Pancreas (tissue), 10 donors: Measurements from ENCODE around the gene TET2. TPM values are rescaled to one million over a fixed set of nuclear protein-coding genes. Genes with fewer than 3 reads are reported as not detected.

ENCODE experiments used
- ATAC-seq, 4 donors: fragments of 200-7000 bp; cut with Tn5 transposase; one replicate each; pipeline versions ENCODE4 v1.8.0 to v1.9.1; 2020; ENCODE audit warnings: mild to moderate bottlenecking in 4 of 4, moderate library complexity in 4 of 4
- DNase-seq, 6 donors: peaks; one replicate each; pipeline ENCODE4 v3.0.0-alpha.2; 2020
- FAIRE-seq: peaks from 2 replicates; lab custom pipeline; 2012; peaks lifted over from hg19 to GRCh38; lab: Jason Lieb, UNC
- H3K27ac ChIP-seq, 4 donors: fragments of 200-600 bp; sonication (generic); 1 replicate in 3 of 4; 2 replicates in 1 of 4; pipeline versions ENCODE4 v1.5.0 to v1.8.0; 2020
- H3K27me3 ChIP-seq, 4 donors: fragments of 200-600 bp; one replicate each; pipeline ENCODE4 v1.8.0; 2021
- H3K36me3 ChIP-seq, 3 donors: fragments of 200-600 bp; sonication (generic) in 1 of 3; one replicate each; pipeline versions ENCODE4 v1.5.0 to v1.8.0; 2020 to 2021
- H3K4me1 ChIP-seq, 3 donors: fragments of 200-600 bp; one replicate each; pipeline ENCODE4 v1.8.0; 2021
- H3K4me3 ChIP-seq, 4 donors: fragments of 200-600 bp; sonication (generic) in 2 of 4; one replicate each; pipeline versions ENCODE4 v1.5.0 to v1.8.0; 2020 to 2021
- H3K9me3 ChIP-seq, 4 donors: fragments of 200-600 bp; one replicate each; pipeline ENCODE4 v1.8.0; 2021
- CTCF ChIP-seq, 4 donors: fragments of 200-600 bp; sonication (generic) in 3 of 4; IDR thresholded peaks; one replicate each; pipeline versions ENCODE4 v1.5.0 to v1.8.0; 2021; ENCODE audit warnings: antibody characterized with exemption in 4 of 4
- WGBS, 2 donors: extraction: QIAGEN DNeasy Blood & Tissue Kit; methylation state at CpG; one replicate each; pipeline ENCODE4 v1.1.7; 2013; 5-methylcytosine and 5-hydroxymethylcytosine counted together
- intact Hi-C, 3 donors: fragments of 100-400 bp; cut with DNase I; formaldehyde crosslinking; loops; one replicate each; pipeline versions ENCODE4 v1.11.1 to v1.14.2; 2022
- polyA plus RNA-seq, 2 donors: library from polyadenylated mRNA; stranded (reverse); fragments of 200-250 nt; gene quantifications; one replicate each; pipeline ENCODE4 v1.2.3, GENCODE V29; 2013
- total RNA-seq, 6 donors: library from RNA; stranded (reverse); fragmentation: NEBNext Ultra II Directional in 4 of 6; extraction: Animal tissue kit (Norgen Biotek cat#: 25700) in 4 of 6; gene quantifications; one replicate each; pipeline versions ENCODE4 v1.2.1 to v1.2.4, GENCODE V29; 2021 to 2023
- donor health status: healthy with polysubstance abuse.
- donor health status: DM: no; HTN: no; CAD: no; lungs with moderate emphysema.
- donor health status: DM: no; HTN: no; CAD: no.
- donor health status: control.
- donor health status: control.
- donor health status: Bipolar disorder and iron deficiency.
- donor health status: DM: yes; HTN: yes; CAD: no.
- donor health status: DM: no; HTN: no; CAD: no.
- donor health status: DM: no; HTN: no; CAD: no.
- donor health status: DM: yes; HTN: yes; CAD: no.

The TET2 gene
- total and polyA plus RNA-seq, 8 donors: 2.5 to 16.5 (median 7.4) TPM

GRCh38 chr4:105230287-105230686 is 83.6 kb downstream of the TET2 start:
- no peak overlapping the region for H3K27ac ChIP-seq
- no peak overlapping the region for H3K4me3 ChIP-seq
- no peak for ATAC-seq
- H3K27me3 ChIP-seq: no peaks in the 10 kb centered on the region
- H3K9me3 ChIP-seq: no peaks in the 10 kb centered on the region
- no peak for FAIRE-seq
- TF ChIP-seq CTCF (IDR thresholded peaks at IDR 0.05): no peak
- intact Hi-C loops: no loop called here
- DNase-seq: no peak
- H3K4me1 ChIP-seq: peaks cover 0 to 5% (median 3%) of the 10 kb centered on the region in 3 donors
- WGBS, 2 donors: 90 to 100% methylated on average over 1 of the region's 1 CpG
- peaks cover 0 to 3% (median 0%) of the 10 kb centered on the region in 3 donors for H3K36me3 ChIP-seq

GRCh38 chr4:105232374-105232773 is 85.7 kb downstream of the TET2 start:
- TF ChIP-seq CTCF (IDR thresholded peaks at IDR 0.05): no peak
- Histone ChIP-seq H3K4me1 (peaks cover 0 to 5% (median 1%) of the 10 kb centered on the region in 3 donors), H3K27ac (no peak overlapping the region), H3K36me3 (peaks cover 0 to 12% (median 0%) of the 10 kb centered on the region in 3 donors), H3K27me3 (no peaks in the 10 kb centered on the region), H3K4me3 (no peak overlapping the region), H3K9me3 (no peaks in the 10 kb centered on the region)
- ATAC-seq (no peak), DNase-seq (no peak), FAIRE-seq (no peak)
- 93 to 95% methylated on average over 4 of the region's 4 CpGs for WGBS, 2 donors
- intact Hi-C loops: no loop called here

- ATAC-seq (no peak), FAIRE-seq (no peak), DNase-seq (no peak)
- no peak for TF ChIP-seq CTCF (IDR thresholded peaks at IDR 0.05)
- no peaks in the 10 kb centered on the region for H3K9me3 ChIP-seq
- WGBS, 2 donors: 95% methylated on average over 4 of the region's 4 CpGs
- H3K36me3 ChIP-seq: peaks cover 0 to 12% (median 0%) of the 10 kb centered on the region in 3 donors
- H3K4me1 ChIP-seq: peaks cover 0 to 5% (median 0%) of the 10 kb centered on the region in 3 donors
- H3K27me3 ChIP-seq: no peaks in the 10 kb centered on the region
- H3K27ac ChIP-seq: no peak overlapping the region
- H3K4me3 ChIP-seq: no peak overlapping the region
- intact Hi-C loops: no loop called here
These were observed 87.9 kb downstream of the TET2 start for GRCh38 chr4:105234582-105234981.

- no peaks in the 10 kb centered on the region for H3K9me3 ChIP-seq
- 87 to 89% methylated on average over 4 of the region's 4 CpGs for WGBS, 2 donors
- no peak for TF ChIP-seq CTCF (IDR thresholded peaks at IDR 0.05)
- no peaks in the 10 kb centered on the region for H3K27me3 ChIP-seq
- H3K27ac ChIP-seq: no peak overlapping the region
- no peak for DNase-seq
- no peak overlapping the region for H3K4me3 ChIP-seq
- intact Hi-C loops: no loop called here
- H3K4me1 ChIP-seq: no peaks in the 10 kb centered on the region
- H3K36me3 ChIP-seq: peaks cover 0 to 12% (median 0%) of the 10 kb centered on the region in 3 donors
- no peak for FAIRE-seq
- ATAC-seq: no peak
These were observed 89.7 kb downstream of the TET2 start for GRCh38 chr4:105236202-105236915.

GRCh38 chr4:105236916-105237311 is 90.2 kb downstream of the TET2 start:
- Histone ChIP-seq H3K4me3 (no peak overlapping the region), H3K27ac (no peak overlapping the region), H3K36me3 (peaks cover 0 to 12% (median 0%) of the 10 kb centered on the region in 3 donors), H3K27me3 (no peaks in the 10 kb centered on the region), H3K9me3 (no peaks in the 10 kb centered on the region), H3K4me1 (no peaks in the 10 kb centered on the region)
- WGBS, 2 donors: 88 to 97% methylated on average over 2 of the region's 2 CpGs
- intact Hi-C loops: no loop called here
- TF ChIP-seq CTCF (IDR thresholded peaks at IDR 0.05): no peak
- FAIRE-seq (no peak), DNase-seq (no peak), ATAC-seq (no peak)
